ENCODE measurements around the gene SLC51B. TPM values are rescaled to one million over a fixed set of nuclear protein-coding genes. Genes with fewer than 3 reads are reported as not detected.

SLC51B gene
- total and polyA plus RNA-seq, 2 of the 4 experiments (the other 2 are of a cell fraction): not detected

- CTCF ChIA-PET: interaction anchor here (0.8 to 1.9 kb wide), 3 partner anchors 13 to 54 kb away, joined by 3 to 9 read pairs (median 4); no protein-coding TSS in a partner anchor
- H4K8ac ChIP-seq (ENCODE audit: low read depth in 2 of 2, low read length in 2 of 2): no peak overlapping the region
- no peak overlapping the region for H4K91ac ChIP-seq (ENCODE audit: insufficient read depth, low read depth, low read length)
- no peak overlapping the region for H3K4me3 ChIP-seq (ENCODE audit: insufficient read depth, low read depth, low read length)
- no peak for DNase-seq
- no peak overlapping the region for H3K4me2 ChIP-seq (ENCODE audit: low read depth, low read length)
- WGBS, 2 experiments (ENCODE audit: extremely low coverage in 2 of 2, insufficient read length in 1 of 2): 91% methylated on average over 7 of the region's 13 CpGs; no CpG with 5 or more reads in 1 of the 2 experiments
- intact Hi-C loops (cut with micrococcal nuclease): no loop called here
- no peak for ATAC-seq (ENCODE audit: low read depth)
- H2BK20ac ChIP-seq (ENCODE audit: low read depth, low read length): no peak overlapping the region
- H3K9ac ChIP-seq (ENCODE audit: low read depth, low read length): no peak overlapping the region
- no peak overlapping the region for H3K56ac ChIP-seq (ENCODE audit: extremely low read depth, insufficient read depth, low read length)
- H3K23ac ChIP-seq (ENCODE audit: low read depth, low read length): no peak overlapping the region
- in situ Hi-C loops (cut with MboI; ENCODE audit: low sequenced_read_pairs): loop anchor here (5.0 to 10.0 kb wide), 2 partner anchors 36 to 53 kb away; no protein-coding TSS in a partner anchor
- no peak overlapping the region for H3K4ac ChIP-seq (ENCODE audit: low read depth, low read length)
- H3K27me3 ChIP-seq (ENCODE audit: control insufficient read depth, insufficient read depth, low read length): peaks cover 26% of the 10 kb centered on the region
- dilution Hi-C loops (cut with HindIII; ENCODE audit: low sequenced_read_pairs, unreplicated experiment): no loop called here
- peaks cover 34% of the 10 kb centered on the region for H3K4me1 ChIP-seq (ENCODE audit: control insufficient read depth, insufficient read depth, low read length)
- no peaks in the 10 kb centered on the region for H3K9me3 ChIP-seq (ENCODE audit: control insufficient read depth, insufficient read depth, low read length)
- no peaks in the 10 kb centered on the region for H3K9me1 ChIP-seq (ENCODE audit: insufficient read depth, low read length)
- H4K20me1 ChIP-seq (ENCODE audit: insufficient read depth, low read length): no peaks in the 10 kb centered on the region
- H3K79me1 ChIP-seq (ENCODE audit: low read depth in 1 of 2, low read length in 2 of 2): no peaks in the 10 kb centered on the region
- no peak overlapping the region for H2BK15ac ChIP-seq (ENCODE audit: low read depth, low read length)
- no peak overlapping the region for H2BK5ac ChIP-seq (ENCODE audit: low read depth, low read length, poor library complexity, severe bottlenecking)
- no peak overlapping the region; the same call in 1 of the 2 replicates for H4K5ac ChIP-seq (ENCODE audit: low read depth, low read length)
- no peak overlapping the region for H2BK120ac ChIP-seq (ENCODE audit: low read depth, low read length)
- no peak overlapping the region for H2AFZ ChIP-seq (replicated peaks; ENCODE audit: low read length, poor library complexity)
- peak overlapping the region; percentile 17; the same call in 1 of the 2 replicates for H3K18ac ChIP-seq (ENCODE audit: low read depth, low read length)
- H2AK9ac ChIP-seq (replicated peaks; ENCODE audit: low read depth, low read length, poor library complexity): no peak overlapping the region
- H3K14ac ChIP-seq (replicated peaks; ENCODE audit: low read depth, low read length): no peak overlapping the region
- POLR2A ChIA-PET (ENCODE audit: unreplicated experiment): no interaction called here
- peak overlapping the region; percentile 45; the same call in 1 of the 2 replicates for H2AK5ac ChIP-seq (ENCODE audit: low read depth, low read length)
- H3K36me3 ChIP-seq (ENCODE audit: control insufficient read depth, insufficient read depth, low read length): no peaks in the 10 kb centered on the region
- BruUV-seq (replicated peaks): no TSS peak
- H3K27ac ChIP-seq (ENCODE audit: insufficient read depth, low read length): no peak overlapping the region
- TF ChIP-seq BHLHE40 (IDR thresholded peaks at IDR 0.05; ENCODE audit: low read depth, low read length): no peak
- TF ChIP-seq MAFK (IDR thresholded peaks at IDR 0.05; ENCODE audit: low read depth, low read length): no peak
- no peak for TF ChIP-seq RAD21 (IDR thresholded peaks at IDR 0.05; ENCODE audit: low read length)
- TF ChIP-seq POLR2A (IDR thresholded peaks at IDR 0.05; ENCODE audit: low read depth, low read length): no peak
- TF ChIP-seq ELK1 (IDR thresholded peaks at IDR 0.05; ENCODE audit: borderline replicate concordance, low read depth, low read length): no peak
- TF ChIP-seq CHD1 (IDR thresholded peaks at IDR 0.05; ENCODE audit: low read depth, low read length): no peak
- no peak for TF ChIP-seq RFX5 (IDR thresholded peaks at IDR 0.05; ENCODE audit: low read depth, low read length)
- no peak for TF ChIP-seq MXI1 (IDR thresholded peaks at IDR 0.05; ENCODE audit: borderline replicate concordance, low read depth, low read length)
- no peak for TF ChIP-seq RCOR1 (IDR thresholded peaks at IDR 0.05; ENCODE audit: insufficient replicate concordance, low read length)
- TF ChIP-seq SMC3 (IDR thresholded peaks at IDR 0.05; ENCODE audit: low read depth, low read length): no peak
- TF ChIP-seq USF2 (IDR thresholded peaks at IDR 0.05; ENCODE audit: low read depth, low read length): no peak
- TF ChIP-seq, protein P1, sequence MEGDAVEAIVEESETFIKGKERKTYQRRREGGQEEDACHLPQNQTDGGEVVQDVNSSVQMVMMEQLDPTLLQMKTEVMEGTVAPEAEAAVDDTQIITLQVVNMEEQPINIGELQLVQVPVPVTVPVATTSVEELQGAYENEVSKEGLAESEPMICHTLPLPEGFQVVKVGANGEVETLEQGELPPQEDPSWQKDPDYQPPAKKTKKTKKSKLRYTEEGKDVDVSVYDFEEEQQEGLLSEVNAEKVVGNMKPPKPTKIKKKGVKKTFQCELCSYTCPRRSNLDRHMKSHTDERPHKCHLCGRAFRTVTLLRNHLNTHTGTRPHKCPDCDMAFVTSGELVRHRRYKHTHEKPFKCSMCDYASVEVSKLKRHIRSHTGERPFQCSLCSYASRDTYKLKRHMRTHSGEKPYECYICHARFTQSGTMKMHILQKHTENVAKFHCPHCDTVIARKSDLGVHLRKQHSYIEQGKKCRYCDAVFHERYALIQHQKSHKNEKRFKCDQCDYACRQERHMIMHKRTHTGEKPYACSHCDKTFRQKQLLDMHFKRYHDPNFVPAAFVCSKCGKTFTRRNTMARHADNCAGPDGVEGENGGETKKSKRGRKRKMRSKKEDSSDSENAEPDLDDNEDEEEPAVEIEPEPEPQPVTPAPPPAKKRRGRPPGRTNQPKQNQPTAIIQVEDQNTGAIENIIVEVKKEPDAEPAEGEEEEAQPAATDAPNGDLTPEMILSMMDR (conservative IDR thresholded peaks at IDR 0.05; ENCODE audit: low read depth, low read length): no peak
- TF ChIP-seq NFE2L2 (IDR thresholded peaks at IDR 0.05; ENCODE audit: low read depth, low read length): no peak
- no peak for TF ChIP-seq CEBPB (IDR thresholded peaks at IDR 0.05; ENCODE audit: low read depth, low read length)
- no peak for TF ChIP-seq MAZ (IDR thresholded peaks at IDR 0.05; ENCODE audit: borderline replicate concordance, low read depth, low read length)
These were observed 42.9 kb downstream of the SLC51B start for GRCh38 chr15:65087873-65088642.

Measured in IMR-90 (cell line).